HG03342 (cell line): ENCODE data around the gene KAT2B.

Source experiments
- ATAC-seq: cut with Tn5 transposase; IDR thresholded peaks from one replicate; pipeline ENCODE4 v1.9.1; 2021; ENCODE audit warnings: mild to moderate bottlenecking, moderate library complexity; ENCODE audit not compliant: unreplicated experiment

KAT2B gene

GRCh38 chr3:20095470-20095869 is 55.2 kb downstream of the KAT2B start:
- no peak for ATAC-seq

GRCh38 chr3:20096135-20096685 is 56.0 kb downstream of the KAT2B start:
- no peak for ATAC-seq

GRCh38 chr3:20097015-20097414 is 56.8 kb downstream of the KAT2B start:
- ATAC-seq = no peak

- no peak for ATAC-seq
Observed at GRCh38 chr3:20099060-20099459, 58.8 kb downstream of the KAT2B start.

GRCh38 chr3:20100151-20100550 is 59.9 kb downstream of the KAT2B start:
- ATAC-seq = no peak

GRCh38 chr3:20101041-20101440 is 60.8 kb downstream of the KAT2B start:
- ATAC-seq = no peak

GRCh38 chr3:20103731-20104130 is 63.5 kb downstream of the KAT2B start:
- ATAC-seq = peak; percentile 35

- ATAC-seq = peak; percentile 62
Observed at GRCh38 chr3:20104167-20104661, 64.0 kb downstream of the KAT2B start.

- ATAC-seq = no peak
Observed at GRCh38 chr3:20105513-20106280, 65.5 kb downstream of the KAT2B start.

- ATAC-seq = no peak
Observed at GRCh38 chr3:20107722-20108121, 67.5 kb downstream of the KAT2B start.

GRCh38 chr3:20108869-20109268 is 68.6 kb downstream of the KAT2B start:
- no peak for ATAC-seq

GRCh38 chr3:20110826-20111225 is 70.6 kb downstream of the KAT2B start:
- ATAC-seq = no peak

GRCh38 chr3:20111836-20112235 is 71.6 kb downstream of the KAT2B start:
- ATAC-seq = no peak

GRCh38 chr3:20121088-20121487 is 80.8 kb downstream of the KAT2B start:
- no peak for ATAC-seq

GRCh38 chr3:20123131-20123652 is 82.9 kb downstream of the KAT2B start:
- no peak for ATAC-seq

- no peak for ATAC-seq
Observed at GRCh38 chr3:20125289-20125688, 85.0 kb downstream of the KAT2B start.

- peak; percentile 100 for ATAC-seq
Observed at GRCh38 chr3:20125897-20126296, 85.7 kb downstream of the KAT2B start.

- no peak for ATAC-seq
Observed at GRCh38 chr3:20128358-20128757, 88.1 kb downstream of the KAT2B start.

- ATAC-seq = no peak
Observed at GRCh38 chr3:20130106-20130505, 89.9 kb downstream of the KAT2B start.

GRCh38 chr3:20136231-20136630 is 96.0 kb downstream of the KAT2B start:
- no peak for ATAC-seq

GRCh38 chr3:20137647-20138046 is 97.4 kb downstream of the KAT2B start:
- no peak for ATAC-seq

- no peak for ATAC-seq
Observed at GRCh38 chr3:20140881-20141280, 100.6 kb downstream of the KAT2B start.
